Stomach (tissue), 4 donors: ENCODE data around the gene OLFM4.

Experiments used
- CTCF ChIP-seq, 7 experiments: fragments of 450-650 bp in 4 of 7; fragments of 200-600 bp in 3 of 7; sonication (generic) in 3 of 7; IDR thresholded peaks; one replicate each; pipeline ENCODE4 v1.5.1; 2016 to 2019; ENCODE audit warnings: antibody characterized with exemption in 7 of 7, control low read depth in 2 of 7, mild to moderate bottlenecking in 1 of 7
- POLR2A ChIP-seq, 4 donors: fragments of 450-650 bp; IDR thresholded peaks; one replicate each; pipeline ENCODE4 v1.6.1; 2016; ENCODE audit warnings: antibody characterized with exemption in 4 of 4, control low read depth in 2 of 4, mild to moderate bottlenecking in 1 of 4, moderate library complexity in 1 of 4

GRCh38 chr13:53010374-53011105 is 18.1 kb upstream of the OLFM4 start:
- TF ChIP-seq CTCF (IDR thresholded peaks at IDR 0.05): no peak
- TF ChIP-seq POLR2A (IDR thresholded peaks at IDR 0.05): no peak
